GM10248 (cell line): ENCODE measurements around the gene KRT38.
"Not testable (repeated sequence)": the region's sequence is repeated elsewhere in the genome, so short reads cannot be mapped to it uniquely, and the experiment has no call there.

Source experiments
- CTCF ChIA-PET: fragments of 300-600 bp; sonication (Branson Sonifier 250); formaldehyde crosslinking; extraction: SDS; loops from one replicate; lab custom pipeline; 2021; ENCODE audit warnings: antibody characterized with exemption; lab: Yijun Ruan, JAX
- POLR2A ChIA-PET: fragments of 350-650 bp; sonication (Branson Sonifier 250); formaldehyde crosslinking; extraction: SDS; loops from one replicate; lab custom pipeline; 2020; ENCODE audit warnings: antibody characterized with exemption; lab: Yijun Ruan, JAX
- DNase-seq: peaks from one replicate; pipeline ENCODE4 v3.0.0; 2012; ENCODE audit errors: extremely low spot score
- CTCF ChIP-seq: IDR thresholded peaks from 2 replicates; pipeline ENCODE4 v1.5.1; 2012; ENCODE audit warnings: mild to moderate bottlenecking, low read depth; ENCODE audit errors: extremely low read depth, missing control alignments, control extremely low read depth

Gene KRT38

GRCh38 chr17:41434415-41434814 is 6.4 kb downstream of the KRT38 start:
- CTCF ChIA-PET: interaction anchor here (1.1 kb wide), 1 partner anchor 114 kb away, joined by 3 read pairs; no protein-coding TSS in a partner anchor

GRCh38 chr17:41434005-41434404 is 6.8 kb downstream of the KRT38 start:
- DNase-seq: no peak
- TF ChIP-seq CTCF: no peak
- POLR2A ChIA-PET: no interaction called here
- CTCF ChIA-PET: interaction anchor here (1.1 kb wide), 1 partner anchor 115 kb away, joined by 3 read pairs; no protein-coding TSS in a partner anchor

More at GRCh38 chr17:41434415-41434814, 6.4 kb downstream of the KRT38 start:
- POLR2A ChIA-PET: no interaction called here
- TF ChIP-seq CTCF: no peak
- no peak for DNase-seq

- POLR2A ChIA-PET: no interaction called here
- no peak for DNase-seq
- CTCF ChIA-PET: no interaction called here
- TF ChIP-seq CTCF: no peak
Measured at GRCh38 chr17:41433586-41433985, 7.2 kb downstream of the KRT38 start.

GRCh38 chr17:41430376-41430775 is 10.4 kb downstream of the KRT38 start:
- CTCF ChIA-PET, POLR2A ChIA-PET, DNase-seq: not testable (repeated sequence)

GRCh38 chr17:41429667-41430066 is 11.1 kb downstream of the KRT38 start:
- ChIA-PET CTCF (no interaction called here), POLR2A (no interaction called here)
- no peak for TF ChIP-seq CTCF
- DNase-seq: no peak

- ChIA-PET POLR2A (no interaction called here), CTCF (no interaction called here)
- no peak for DNase-seq
- no peak for TF ChIP-seq CTCF
Measured at GRCh38 chr17:41428591-41429291, 12.0 kb downstream of the KRT38 start.

- DNase-seq: no peak
- POLR2A ChIA-PET: no interaction called here
- no peak for TF ChIP-seq CTCF
- CTCF ChIA-PET: no interaction called here
Measured at GRCh38 chr17:41424111-41424635, 16.6 kb downstream of the KRT38 start, which contains the start of gene KRT37. Gene KRT37 (minus strand): TSS chr17:41424585. CDS start chr17:41424523, 62 bp downstream.

GRCh38 chr17:41422586-41422985 is 18.2 kb downstream of the KRT38 start:
- CTCF ChIA-PET, POLR2A ChIA-PET: not testable (repeated sequence)

More at GRCh38 chr17:41422586-41422985, 18.2 kb downstream of the KRT38 start:
- DNase-seq: not testable (repeated sequence)
